Naive thymus-derived CD4-positive, alpha-beta T cell (primary cell): ENCODE results near the gene NT5M. TPM values are rescaled to one million over a fixed set of nuclear protein-coding genes. Genes with fewer than 3 reads are reported as not detected.
A peak's percentile ranks its signal among the peaks of the same experiment; 100 is the strongest.

Experiments used
- ATAC-seq: fragments of 150-1000 bp; cut with Tn5 transposase; 2 replicates; pipeline ENCODE4 v1.10.0; 2021; ENCODE audit warnings: mild to moderate bottlenecking, moderate library complexity
- CTCF ChIA-PET: fragments of 350-600 bp; sonication (Branson Sonifier 250); formaldehyde crosslinking; loops from one replicate; lab custom pipeline; 2021; ENCODE audit warnings: antibody characterized with exemption; lab: Charles Lee
- POLR2A ChIA-PET: fragments of 350-600 bp; sonication (Branson Sonifier 250); formaldehyde crosslinking; loops from one replicate; lab custom pipeline; 2021; ENCODE audit warnings: antibody characterized with exemption, inconsistent platforms; lab: Charles Lee
- DNase-seq, 9 donors: peaks; one replicate each; pipeline versions ENCODE4 v3.0.0 to v3.0.0-alpha.2; 2020 to 2022; ENCODE audit warnings: mixed read lengths in 1 of 9
- H3K27ac ChIP-seq: one replicate; pipeline ENCODE4 v1.7.0; 2013; ENCODE audit warnings: mild to moderate bottlenecking, low read depth, low read length, moderate library complexity
- H3K27me3 ChIP-seq, 2 donors: one replicate each; pipeline ENCODE4 v1.7.0; 2013; ENCODE audit warnings: low read length in 2 of 2, mild to moderate bottlenecking in 2 of 2, moderate library complexity in 2 of 2; ENCODE audit not compliant: control insufficient read depth in 2 of 2, insufficient read depth in 2 of 2
- H3K36me3 ChIP-seq, 3 experiments: 1 replicate in 2 of 3; 2 replicates in 1 of 3; pipeline ENCODE4 v1.7.0; 2013; ENCODE audit warnings: low read length in 3 of 3, mild to moderate bottlenecking in 3 of 3, moderate library complexity in 1 of 3; ENCODE audit not compliant: insufficient read depth in 3 of 3, control insufficient read depth in 2 of 3
- H3K4me1 ChIP-seq, 2 donors: one replicate each; pipeline ENCODE4 v1.7.0; 2013; ENCODE audit warnings: low read length in 2 of 2, mild to moderate bottlenecking in 2 of 2, moderate library complexity in 1 of 2; ENCODE audit not compliant: control insufficient read depth in 2 of 2, insufficient read depth in 2 of 2
- H3K4me3 ChIP-seq: 2 replicates; pipeline ENCODE4 v1.7.0; 2013; ENCODE audit warnings: mild to moderate bottlenecking, low read length
- H3K9me3 ChIP-seq, 3 experiments: 1 replicate in 2 of 3; 2 replicates in 1 of 3; pipeline ENCODE4 v1.7.0; 2013; ENCODE audit warnings: low read length in 3 of 3; ENCODE audit not compliant: control insufficient read depth in 2 of 3
- H3K27ac Mint-ChIP-seq, 9 donors: one replicate each; pipeline ENCODE4 v1.8.0; 2020 to 2022; ENCODE audit warnings: mixed read lengths in 9 of 9, mild to moderate bottlenecking in 8 of 9, moderate library complexity in 5 of 9, inconsistent platforms in 2 of 9
- H3K27me3 Mint-ChIP-seq, 5 donors: one replicate each; pipeline ENCODE4 v1.8.0; 2021 to 2022; ENCODE audit warnings: mixed read lengths in 5 of 5, mild to moderate bottlenecking in 1 of 5
- H3K36me3 Mint-ChIP-seq, 5 donors: one replicate each; pipeline ENCODE4 v1.8.0; 2020 to 2022; ENCODE audit warnings: mixed read lengths in 5 of 5, mild to moderate bottlenecking in 3 of 5, inconsistent platforms in 1 of 5
- H3K4me1 Mint-ChIP-seq, 7 donors: one replicate each; pipeline ENCODE4 v1.8.0; 2020 to 2022; ENCODE audit warnings: mixed read lengths in 7 of 7, mild to moderate bottlenecking in 3 of 7, inconsistent platforms in 1 of 7
- H3K4me3 Mint-ChIP-seq, 10 donors: one replicate each; pipeline ENCODE4 v1.8.0; 2020 to 2022; ENCODE audit warnings: mild to moderate bottlenecking in 10 of 10, mixed read lengths in 10 of 10, moderate library complexity in 6 of 10, inconsistent platforms in 2 of 10
- H3K9me3 Mint-ChIP-seq, 11 donors: one replicate each; pipeline ENCODE4 v1.8.0; 2020 to 2022; ENCODE audit warnings: mixed read lengths in 11 of 11, mild to moderate bottlenecking in 4 of 11, inconsistent platforms in 1 of 11, moderate library complexity in 1 of 11
- intact Hi-C, 2 donors: fragments of 100-400 bp; cut with micrococcal nuclease; formaldehyde crosslinking; loops; one replicate each; pipeline ENCODE4 v1.15.1; 2023
- polyA plus RNA-seq, 2 donors: library from polyadenylated mRNA; unstranded; fragments of 300-500 nt; fragmentation: Illumina TruSeq; gene quantifications; one replicate each; pipeline ENCODE4 v1.2.3, GENCODE V29; 2021
- total RNA-seq, 6 experiments: library from RNA in 5 of 6; stranded (reverse) in 5 of 6; gene quantifications; 1 replicate in 5 of 6; 2 replicates in 1 of 6; pipeline ENCODE4 v1.2.3 and lab custom pipeline; 2021 to 2026

NT5M gene
- total and polyA plus RNA-seq, 7 experiments from 2014 or later: 0.85 to 6.3 (median 3.5) TPM

- ChIA-PET POLR2A (no interaction called here), CTCF (interaction anchor here (1.1 kb wide), 1 partner anchor 9 kb away, joined by 4 read pairs; no protein-coding TSS in a partner anchor)
- ATAC-seq (no peak), DNase-seq (no peak)
- Mint-ChIP-seq H3K9me3 (no peaks in the 10 kb centered on the region), H3K4me3 (no peak overlapping the region), H3K27me3 (no peaks in the 10 kb centered on the region), H3K36me3 (peaks cover 0 to 4% (median 0%) of the 10 kb centered on the region in 5 donors), H3K27ac (no peak overlapping the region), H3K4me1 (no peaks in the 10 kb centered on the region)
- no peaks in the 10 kb centered on the region for H3K36me3 ChIP-seq
- H3K4me1 ChIP-seq: no peaks in the 10 kb centered on the region
- no peaks in the 10 kb centered on the region for H3K9me3 ChIP-seq
- no peak overlapping the region for H3K27ac ChIP-seq
- no peak overlapping the region for H3K4me3 ChIP-seq
- intact Hi-C loops: no loop called here
- H3K27me3 ChIP-seq: no peaks in the 10 kb centered on the region
Observed at GRCh38 chr17:17325816-17326215, 22.6 kb downstream of the NT5M start.

DNA sequence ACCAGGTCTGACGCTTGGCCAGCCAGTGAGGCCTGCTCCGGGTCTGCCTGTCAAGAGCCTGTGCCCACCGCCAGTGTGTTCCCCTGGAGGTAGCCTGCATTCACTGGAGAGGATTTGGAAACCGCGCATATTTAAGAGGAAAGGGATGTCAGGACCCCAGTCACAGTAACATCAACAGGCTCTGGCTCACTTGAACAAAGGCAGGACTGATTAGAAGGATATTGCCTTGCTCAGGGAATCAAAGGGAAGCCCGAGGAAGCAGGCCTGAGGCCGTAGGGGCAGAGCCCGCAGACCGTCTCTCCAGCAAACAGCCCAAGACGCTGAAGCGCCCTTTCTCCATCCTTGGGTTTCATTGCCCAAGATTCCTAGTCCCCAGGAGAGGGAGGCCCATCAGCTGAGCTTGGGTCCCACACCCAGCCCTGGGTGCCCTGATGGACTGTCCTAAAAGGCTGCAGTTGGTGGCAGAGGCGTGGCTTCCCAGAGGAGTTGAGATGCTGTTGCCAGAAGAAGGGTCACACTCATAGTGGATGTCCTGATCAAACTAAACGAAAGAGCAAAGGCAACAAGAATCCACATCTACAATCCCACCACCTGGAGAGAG lies 23.2 kb downstream of the NT5M start:
- DNase-seq: no peak
- no peaks in the 10 kb centered on the region for H3K4me1 ChIP-seq
- intact Hi-C loops: no loop called here
- H3K27ac Mint-ChIP-seq: no peak overlapping the region
- H3K27me3 ChIP-seq: no peaks in the 10 kb centered on the region
- no peak overlapping the region for H3K27ac ChIP-seq
- no peak overlapping the region for H3K4me3 Mint-ChIP-seq
- ChIA-PET POLR2A (no interaction called here), CTCF (interaction anchor here (1.1 kb wide), 1 partner anchor 9 kb away, joined by 4 read pairs; no protein-coding TSS in a partner anchor)
- H3K9me3 Mint-ChIP-seq: no peaks in the 10 kb centered on the region
- H3K4me3 ChIP-seq: no peak overlapping the region
- H3K27me3 Mint-ChIP-seq: no peaks in the 10 kb centered on the region
- H3K36me3 Mint-ChIP-seq: peaks cover 0 to 4% (median 0%) of the 10 kb centered on the region in 5 donors
- H3K36me3 ChIP-seq: no peaks in the 10 kb centered on the region
- no peaks in the 10 kb centered on the region for H3K4me1 Mint-ChIP-seq
- no peak for ATAC-seq
- no peaks in the 10 kb centered on the region for H3K9me3 ChIP-seq

GRCh38 chr17:17328251-17328650 lies 25.1 kb downstream of the NT5M start:
- DNase-seq (no peak), ATAC-seq (no peak)
- Histone ChIP-seq H3K36me3 (no peaks in the 10 kb centered on the region), H3K4me1 (no peaks in the 10 kb centered on the region), H3K4me3 (no peak overlapping the region), H3K9me3 (no peaks in the 10 kb centered on the region), H3K27me3 (no peaks in the 10 kb centered on the region), H3K27ac (no peak overlapping the region)
- H3K27me3 Mint-ChIP-seq: no peaks in the 10 kb centered on the region
- ChIA-PET CTCF (no interaction called here), POLR2A (no interaction called here)
- peaks cover 0 to 4% (median 0%) of the 10 kb centered on the region in 5 donors for H3K36me3 Mint-ChIP-seq
- no peaks in the 10 kb centered on the region for H3K4me1 Mint-ChIP-seq
- intact Hi-C loops: no loop called here
- H3K27ac Mint-ChIP-seq: no peak overlapping the region
- H3K9me3 Mint-ChIP-seq: no peaks in the 10 kb centered on the region
- no peak overlapping the region for H3K4me3 Mint-ChIP-seq

GRCh38 chr17:17341452-17341851 lies 38.3 kb downstream of the NT5M start:
- H3K9me3 ChIP-seq: no peaks in the 10 kb centered on the region
- H3K36me3 Mint-ChIP-seq: peaks cover 0 to 5% (median 0%) of the 10 kb centered on the region in 5 donors
- H3K27me3 ChIP-seq: no peaks in the 10 kb centered on the region
- ATAC-seq: no peak
- no peaks in the 10 kb centered on the region for H3K4me1 Mint-ChIP-seq
- no peaks in the 10 kb centered on the region for H3K4me1 ChIP-seq
- no peak for DNase-seq
- ChIA-PET POLR2A (no interaction called here), CTCF (interaction anchor here (0.6 kb wide), 1 partner anchor 77 kb away, joined by 3 read pairs; no protein-coding TSS in a partner anchor)
- no peak overlapping the region for H3K4me3 Mint-ChIP-seq
- no peaks in the 10 kb centered on the region for H3K27me3 Mint-ChIP-seq
- H3K9me3 Mint-ChIP-seq: no peaks in the 10 kb centered on the region
- no peaks in the 10 kb centered on the region for H3K36me3 ChIP-seq
- no peak overlapping the region for H3K27ac ChIP-seq
- no peak overlapping the region for H3K27ac Mint-ChIP-seq
- intact Hi-C loops: no loop called here
- no peak overlapping the region for H3K4me3 ChIP-seq

- no peak for ATAC-seq
- Mint-ChIP-seq H3K4me3 (no peak overlapping the region), H3K4me1 (no peaks in the 10 kb centered on the region), H3K36me3 (peaks cover 0 to 5% (median 0%) of the 10 kb centered on the region in 5 donors), H3K27me3 (no peaks in the 10 kb centered on the region), H3K9me3 (no peaks in the 10 kb centered on the region), H3K27ac (peak overlapping the region in 1 of 9 donors; percentile 40)
- Histone ChIP-seq H3K4me3 (no peak overlapping the region), H3K36me3 (no peaks in the 10 kb centered on the region), H3K4me1 (no peaks in the 10 kb centered on the region), H3K9me3 (no peaks in the 10 kb centered on the region), H3K27me3 (no peaks in the 10 kb centered on the region), H3K27ac (no peak overlapping the region)
- ChIA-PET CTCF (no interaction called here), POLR2A (no interaction called here)
- DNase-seq: no peak
- intact Hi-C loops: no loop called here
Observed at GRCh38 chr17:17342242-17342945, 39.2 kb downstream of the NT5M start.

DNA sequence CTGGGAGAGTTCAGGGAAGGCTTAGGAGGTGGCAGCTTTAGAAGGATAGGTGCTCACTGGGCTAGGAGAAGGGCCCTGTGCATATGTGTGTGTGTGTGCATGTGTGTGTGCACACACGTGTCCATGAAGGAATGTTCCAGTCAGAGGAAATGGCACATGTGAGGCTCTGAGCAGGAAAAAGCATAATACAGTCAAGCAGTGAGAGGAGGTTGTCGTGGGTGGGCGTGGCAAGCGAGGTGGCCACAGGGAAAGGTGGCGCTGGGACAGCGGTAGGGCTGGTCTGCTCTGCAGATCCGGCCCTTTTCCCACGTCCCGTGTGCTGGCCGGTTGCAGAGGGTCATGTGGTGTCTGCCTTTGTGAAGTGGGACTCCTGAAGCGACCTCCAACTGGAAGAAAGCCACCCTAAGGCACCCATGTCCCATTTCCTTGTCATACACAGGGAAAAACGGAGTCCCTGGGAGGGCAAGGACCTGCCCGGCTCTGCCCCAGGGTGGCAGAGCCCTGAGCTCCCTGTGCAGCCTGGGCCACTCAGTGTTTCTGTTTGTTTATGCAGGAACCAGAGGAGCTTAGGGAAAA lies 40.1 kb downstream of the NT5M start:
- H3K27me3 Mint-ChIP-seq: no peaks in the 10 kb centered on the region
- ATAC-seq: no peak

More for the DNA sequence above, 40.1 kb downstream of the NT5M start:
- no peaks in the 10 kb centered on the region for H3K27me3 ChIP-seq
- no peak for DNase-seq
- Mint-ChIP-seq H3K27ac (peak overlapping the region in 1 of 9 donors; percentile 40), H3K36me3 (peaks cover 0 to 5% (median 0%) of the 10 kb centered on the region in 5 donors), H3K9me3 (no peaks in the 10 kb centered on the region), H3K4me1 (no peaks in the 10 kb centered on the region), H3K4me3 (no peak overlapping the region)
- no peaks in the 10 kb centered on the region for H3K4me1 ChIP-seq
- no peak overlapping the region for H3K27ac ChIP-seq
- POLR2A ChIA-PET: no interaction called here
- CTCF ChIA-PET: no interaction called here
- H3K36me3 ChIP-seq: no peaks in the 10 kb centered on the region
- no peaks in the 10 kb centered on the region for H3K9me3 ChIP-seq
- intact Hi-C loops: no loop called here
- H3K4me3 ChIP-seq: no peak overlapping the region
